GM21737 (cell line): Measurements from ENCODE around the gene LRRC8D.

Experiments
- ATAC-seq: cut with Tn5 transposase; IDR thresholded peaks from one replicate; pipeline ENCODE4 v1.9.1; 2021; ENCODE audit warnings: mild to moderate bottlenecking, moderate library complexity; ENCODE audit not compliant: unreplicated experiment

LRRC8D gene

DNA sequence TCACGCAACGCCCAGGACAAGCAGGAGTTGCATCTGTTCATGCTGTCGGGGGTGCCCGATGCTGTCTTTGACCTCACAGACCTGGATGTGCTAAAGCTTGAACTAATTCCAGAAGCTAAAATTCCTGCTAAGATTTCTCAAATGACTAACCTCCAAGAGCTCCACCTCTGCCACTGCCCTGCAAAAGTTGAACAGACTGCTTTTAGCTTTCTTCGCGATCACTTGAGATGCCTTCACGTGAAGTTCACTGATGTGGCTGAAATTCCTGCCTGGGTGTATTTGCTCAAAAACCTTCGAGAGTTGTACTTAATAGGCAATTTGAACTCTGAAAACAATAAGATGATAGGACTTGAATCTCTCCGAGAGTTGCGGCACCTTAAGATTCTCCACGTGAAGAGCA is 113.6 kb downstream of the LRRC8D start:
- ATAC-seq = no peak

DNA sequence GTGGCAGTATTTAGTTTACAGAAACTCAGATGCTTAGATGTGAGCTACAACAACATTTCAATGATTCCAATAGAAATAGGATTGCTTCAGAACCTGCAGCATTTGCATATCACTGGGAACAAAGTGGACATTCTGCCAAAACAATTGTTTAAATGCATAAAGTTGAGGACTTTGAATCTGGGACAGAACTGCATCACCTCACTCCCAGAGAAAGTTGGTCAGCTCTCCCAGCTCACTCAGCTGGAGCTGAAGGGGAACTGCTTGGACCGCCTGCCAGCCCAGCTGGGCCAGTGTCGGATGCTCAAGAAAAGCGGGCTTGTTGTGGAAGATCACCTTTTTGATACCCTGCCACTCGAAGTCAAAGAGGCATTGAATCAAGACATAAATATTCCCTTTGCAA is 114.4 kb downstream of the LRRC8D start:
- no peak for ATAC-seq

DNA sequence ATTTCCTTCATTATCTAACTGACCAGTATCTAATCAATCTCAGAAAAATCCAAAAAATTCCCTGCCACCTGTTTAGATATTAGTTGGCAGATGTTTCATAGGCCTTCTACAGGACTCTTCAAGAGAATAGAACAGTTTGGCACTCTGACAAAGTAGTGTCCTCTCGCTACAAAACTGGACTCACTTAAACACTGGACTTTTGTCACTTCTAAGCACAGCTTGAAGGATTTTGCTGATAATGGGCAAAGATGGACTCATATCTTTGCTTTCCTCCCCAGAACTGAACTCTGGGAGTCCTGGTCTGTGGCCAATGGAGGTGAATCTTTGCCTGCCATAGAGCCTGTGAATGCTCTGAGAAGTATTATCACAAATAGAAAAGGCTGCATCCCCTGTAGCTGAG is 115.9 kb downstream of the LRRC8D start:
- ATAC-seq = no peak

DNA sequence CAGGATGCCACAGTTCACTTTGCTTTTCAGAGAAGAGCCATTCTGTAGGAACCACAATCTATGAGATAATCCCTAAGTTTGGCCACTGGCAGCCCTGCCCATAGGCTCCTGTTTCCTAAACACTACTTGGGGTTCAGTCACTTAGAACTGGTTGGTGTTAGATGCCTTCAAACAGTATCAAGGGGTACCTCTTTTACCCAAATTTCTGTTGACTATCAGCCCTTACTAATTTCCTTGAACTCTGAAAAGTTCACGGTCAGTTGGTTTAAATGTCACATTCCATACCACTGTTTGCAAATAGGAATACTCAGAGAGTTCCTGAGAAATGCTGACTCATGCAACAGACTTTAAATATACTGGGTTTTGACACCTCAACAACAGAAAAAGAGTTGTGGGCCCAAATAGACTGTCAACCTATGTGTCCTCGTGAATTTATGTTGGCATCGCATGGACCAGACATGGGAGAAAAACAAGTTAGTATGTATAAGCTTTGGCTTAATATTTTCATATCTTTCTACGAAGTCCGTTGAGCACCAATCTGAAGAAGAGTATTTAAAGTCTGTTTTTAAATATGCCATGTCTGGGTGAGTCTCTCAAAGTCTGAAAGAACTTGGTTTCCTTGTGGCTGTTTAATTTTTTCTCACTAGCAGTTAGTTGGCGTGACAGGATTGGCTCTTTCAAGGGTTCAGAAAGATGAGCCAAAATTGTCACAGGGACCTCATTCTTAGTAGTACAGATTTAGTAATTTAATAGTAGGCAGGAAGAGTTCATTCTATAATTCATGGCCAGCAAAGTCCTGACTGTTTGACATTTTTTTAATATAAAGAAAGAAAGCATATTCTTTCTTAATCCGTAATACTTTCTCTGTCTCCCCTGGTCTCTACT is 117.6 kb downstream of the LRRC8D start:
- no peak for ATAC-seq

DNA sequence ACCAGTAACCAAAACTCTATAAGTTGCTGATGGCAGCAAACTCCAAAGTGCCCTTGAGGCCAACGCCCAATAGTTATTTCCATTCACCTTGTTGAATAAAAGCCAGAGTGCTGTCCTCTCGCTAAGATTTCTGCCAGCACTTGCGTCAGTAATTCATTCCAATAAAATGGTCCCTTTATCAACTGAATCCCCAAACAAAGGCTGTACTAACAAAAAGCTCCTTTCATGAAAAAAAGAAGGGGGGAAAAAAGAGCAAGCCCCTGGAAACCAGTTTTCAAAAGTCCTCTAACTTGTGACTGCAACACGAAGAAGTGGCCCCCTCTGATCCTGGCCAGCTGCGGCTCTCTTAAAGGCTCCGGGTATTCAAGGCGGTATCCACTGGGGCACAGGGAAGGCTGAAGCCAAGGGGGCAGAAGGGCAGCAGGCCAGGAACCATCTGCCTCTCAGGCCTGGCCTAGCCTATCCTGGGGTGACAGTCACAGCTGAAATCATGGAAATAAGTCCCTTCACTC is 118.3 kb downstream of the LRRC8D start:
- ATAC-seq = no peak

DNA sequence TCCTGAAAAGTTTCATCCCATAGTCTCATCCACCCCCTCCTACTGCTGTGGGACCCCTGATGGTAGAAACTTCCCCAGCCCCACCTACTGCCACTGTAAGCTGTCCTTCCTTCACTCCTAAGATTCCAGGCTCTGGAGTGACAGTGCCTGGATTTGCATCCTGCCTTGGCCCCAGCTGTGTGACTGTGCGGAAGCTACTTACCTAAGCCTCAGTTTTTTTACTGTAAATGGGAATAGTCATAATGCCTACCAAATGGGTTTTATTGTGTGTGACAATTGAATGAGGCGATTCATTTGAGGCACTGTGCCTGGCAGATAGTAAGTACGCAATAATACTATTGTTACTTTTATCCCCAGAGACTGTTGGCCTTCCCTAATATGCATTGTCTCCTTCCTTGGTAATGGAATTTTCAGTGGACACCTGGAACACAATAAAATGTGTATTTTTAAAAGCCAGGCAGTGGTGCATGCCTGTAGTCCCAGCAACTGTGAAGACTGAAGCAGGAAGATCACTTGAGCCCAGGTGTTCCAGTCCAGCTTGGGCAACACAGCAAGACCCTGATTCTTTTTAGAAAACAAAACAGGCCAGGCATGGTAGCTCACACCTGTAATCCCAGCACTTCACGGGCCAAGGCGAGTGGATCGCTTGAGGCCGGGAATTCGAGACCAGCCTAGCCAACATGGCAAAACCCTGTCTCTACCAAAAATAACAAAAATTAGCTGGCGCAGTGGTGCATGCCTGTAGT is 119.0 kb downstream of the LRRC8D start:
- ATAC-seq = no peak

DNA sequence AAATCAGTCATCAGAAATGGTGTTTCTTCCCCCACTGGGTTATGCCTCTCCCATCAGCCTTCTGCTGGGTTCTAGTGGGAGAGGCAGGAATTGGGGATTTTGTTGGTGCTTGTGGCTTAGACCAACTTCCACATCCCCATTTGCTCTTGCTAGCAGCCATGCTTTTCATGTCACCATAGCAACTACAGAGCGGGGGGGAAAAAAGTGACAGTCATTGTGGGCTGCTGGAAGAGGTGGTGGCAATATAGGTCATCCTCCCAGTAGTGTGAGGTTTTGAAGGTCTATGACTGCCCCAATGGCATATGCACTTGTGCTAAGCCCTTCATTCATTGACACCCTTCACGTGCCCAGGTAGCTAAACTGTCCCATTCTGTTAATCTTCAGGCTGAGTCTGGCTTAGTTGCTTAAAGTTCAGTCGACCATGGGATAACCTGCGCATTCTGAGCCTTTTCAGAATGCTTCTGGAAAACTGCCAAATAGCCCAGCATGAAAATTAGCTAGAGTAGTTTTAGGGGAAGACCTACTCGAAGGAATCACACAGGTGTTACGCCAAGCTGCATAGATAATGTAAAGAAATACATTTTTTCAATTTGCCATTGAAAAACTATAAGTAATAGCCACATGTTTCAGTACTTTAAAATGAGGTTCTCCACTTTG is 120.4 kb downstream of the LRRC8D start:
- no peak for ATAC-seq

DNA sequence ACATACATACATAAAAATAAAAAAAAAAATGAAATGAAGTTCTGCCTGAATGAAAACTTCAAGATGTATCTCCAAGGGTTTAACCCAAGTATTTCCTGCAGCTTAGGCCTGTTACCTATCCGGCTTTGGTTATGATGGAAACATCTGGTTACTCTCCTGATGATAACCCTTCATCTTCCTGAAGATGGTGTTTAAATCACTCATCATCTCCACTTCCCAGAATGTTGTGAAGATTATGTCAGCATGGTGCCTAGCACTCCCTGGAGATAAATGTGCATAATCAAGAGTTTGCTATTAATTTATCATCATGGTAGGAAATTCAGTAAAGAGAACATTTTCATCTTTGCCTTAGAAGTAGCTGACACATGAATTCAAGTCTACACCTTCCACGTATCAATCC is 121.2 kb downstream of the LRRC8D start:
- ATAC-seq = no peak

DNA sequence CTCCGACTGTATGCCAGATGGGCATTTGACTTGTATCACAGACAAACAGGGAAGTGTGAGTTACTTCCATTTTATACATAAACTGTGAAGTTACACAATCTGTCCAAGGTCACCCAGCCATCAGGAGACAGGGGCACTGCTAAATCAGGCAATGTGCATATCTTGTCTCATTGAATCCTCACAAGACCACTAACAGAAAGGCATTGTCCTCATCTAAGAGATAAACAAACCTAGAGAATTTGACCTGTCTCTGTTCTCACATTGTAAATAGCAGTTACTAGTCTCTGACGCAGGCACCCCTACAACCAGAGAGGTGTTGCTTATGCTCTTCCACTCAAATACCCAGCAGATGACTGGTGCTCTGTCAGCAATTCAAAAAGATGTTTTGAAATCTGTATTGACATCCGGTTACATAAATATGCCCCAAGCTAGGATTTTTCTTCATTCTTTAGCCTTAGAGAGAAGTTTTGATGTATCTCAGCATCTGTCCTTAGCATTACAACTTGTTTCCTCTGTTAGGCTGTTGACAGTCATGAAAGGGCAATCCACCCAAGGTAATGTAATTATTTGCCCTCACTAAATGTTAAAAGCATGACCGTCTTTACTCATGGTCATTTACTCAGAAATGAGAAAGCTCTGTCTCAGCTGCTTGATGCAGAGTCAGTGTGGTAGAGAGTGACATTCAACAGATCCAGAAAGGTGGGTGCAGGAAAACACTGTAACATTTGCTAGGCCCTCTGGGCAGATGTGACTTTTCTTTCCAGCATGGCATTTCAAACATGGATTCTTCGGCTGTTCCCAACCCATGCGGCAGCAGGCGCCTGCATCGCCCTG is 122.2 kb downstream of the LRRC8D start:
- no peak for ATAC-seq

DNA sequence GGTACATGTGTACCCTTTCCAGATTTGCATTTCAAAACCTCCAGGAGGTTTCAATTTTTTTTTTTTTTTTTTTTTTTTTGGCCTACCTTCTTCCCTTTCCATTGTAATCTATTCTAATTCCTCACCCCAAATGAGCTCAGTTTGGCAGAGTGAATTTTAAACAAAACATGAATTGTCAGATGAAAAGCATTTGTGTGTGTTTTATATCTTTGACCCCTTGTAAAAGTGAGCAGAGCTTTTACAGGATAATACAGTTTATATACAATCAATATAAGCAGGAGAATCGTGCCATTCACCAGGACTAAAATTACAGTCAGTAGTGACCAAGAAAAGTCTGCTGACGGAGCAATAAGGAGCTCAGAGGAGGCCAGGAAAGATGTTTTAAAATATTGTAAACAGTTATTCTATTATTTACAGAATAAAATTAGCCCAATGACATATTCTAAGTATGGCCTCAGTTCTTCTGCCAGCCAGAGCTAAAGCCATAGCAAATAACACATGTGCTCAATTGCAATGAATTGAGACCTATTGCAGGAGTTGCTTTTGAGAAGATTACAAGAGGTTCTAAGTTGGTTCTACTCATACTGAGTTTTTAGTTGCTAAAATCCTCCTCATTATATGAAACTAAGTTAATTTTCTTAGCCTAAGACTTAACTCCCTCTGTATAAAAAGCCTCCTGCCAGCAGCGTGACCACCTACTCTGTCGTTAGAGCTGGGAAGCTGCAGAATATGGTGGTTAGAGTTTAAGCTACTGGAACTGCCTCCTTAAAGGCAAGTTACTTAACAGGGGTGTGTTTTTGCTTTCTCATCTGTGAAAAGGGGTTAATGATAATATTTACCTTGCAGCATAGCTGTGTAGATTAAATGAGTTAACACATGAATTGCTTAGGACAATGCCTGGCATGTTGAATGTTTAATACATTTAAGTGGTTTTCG is 123.3 kb downstream of the LRRC8D start:
- no peak for ATAC-seq

DNA sequence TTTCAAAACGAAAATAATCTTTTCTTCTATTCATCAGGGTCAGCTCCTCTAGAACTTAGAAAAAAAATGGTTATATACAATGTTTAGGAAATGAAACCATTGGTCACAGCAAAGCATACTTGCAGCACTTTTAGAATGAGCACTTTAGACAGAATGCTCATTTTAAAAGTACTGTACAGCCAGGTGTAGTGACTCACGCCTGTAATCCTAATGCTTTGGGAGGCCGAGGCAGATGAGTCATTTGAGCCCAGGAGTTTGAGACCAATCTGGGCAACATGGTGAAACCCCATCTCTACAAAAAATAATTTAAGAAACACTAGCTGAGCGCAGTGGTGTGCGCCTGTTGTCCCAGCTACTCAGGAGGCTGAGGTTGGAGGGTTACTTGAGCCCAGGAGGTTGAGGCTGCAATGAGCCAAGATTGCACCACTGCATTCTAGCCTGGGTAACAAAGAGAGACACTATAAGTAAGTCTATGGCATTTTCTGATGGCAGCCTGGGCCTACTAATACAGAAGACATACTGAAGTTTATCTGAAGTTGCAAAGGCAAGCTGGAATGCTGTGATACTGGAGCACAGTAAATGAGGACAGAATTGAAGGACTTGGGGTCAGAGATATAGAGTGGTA is 125.1 kb downstream of the LRRC8D start:
- peak; percentile 74 for ATAC-seq

DNA sequence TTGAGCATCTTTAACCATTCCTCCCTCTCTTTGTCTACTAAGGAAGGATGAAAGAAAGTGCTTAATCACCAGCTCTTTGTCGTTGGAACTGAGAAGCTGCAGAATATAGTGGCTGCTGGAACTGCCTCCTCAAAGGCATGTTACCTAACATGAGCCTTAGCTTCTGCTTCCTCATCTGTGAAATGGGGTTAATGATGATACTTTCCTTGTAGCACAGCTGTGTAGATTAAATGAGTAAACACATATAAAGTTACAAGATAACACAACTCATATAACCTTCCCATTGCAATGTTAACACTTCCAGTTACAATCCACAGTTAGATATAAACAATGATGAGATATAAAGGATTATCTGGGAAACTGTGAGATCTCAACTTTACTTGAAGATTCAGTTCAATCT is 125.7 kb downstream of the LRRC8D start:
- ATAC-seq = no peak

DNA sequence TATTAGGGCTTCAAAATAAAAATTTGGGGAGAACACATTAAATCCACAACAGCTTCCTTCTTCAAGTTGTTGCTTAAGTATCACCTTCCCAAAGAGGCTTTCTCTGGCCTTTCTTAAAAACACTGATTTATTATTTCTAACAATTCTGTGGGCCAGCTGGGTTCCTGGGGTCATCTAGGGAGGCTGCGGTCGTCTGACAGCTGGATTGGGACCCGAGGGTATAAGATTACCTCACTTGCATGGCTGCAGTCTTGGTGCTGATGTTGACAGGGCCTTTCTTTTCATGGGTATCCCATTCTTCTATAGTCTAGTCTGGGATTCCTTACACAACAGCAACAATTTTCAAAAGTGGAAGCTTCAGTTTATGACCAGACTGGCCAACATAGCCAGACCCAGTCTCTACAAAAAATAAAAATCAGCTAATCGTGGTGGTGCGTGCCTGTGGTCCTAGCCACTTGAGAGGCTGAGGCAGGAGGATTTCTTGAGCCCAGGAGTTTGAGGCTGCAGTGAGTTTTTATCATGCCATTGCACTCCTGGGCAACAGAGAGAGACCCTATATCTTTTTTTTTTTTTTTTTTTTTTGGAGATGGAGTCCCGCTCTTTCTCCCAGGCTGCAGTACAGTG is 128.0 kb downstream of the LRRC8D start:
- no peak for ATAC-seq

DNA sequence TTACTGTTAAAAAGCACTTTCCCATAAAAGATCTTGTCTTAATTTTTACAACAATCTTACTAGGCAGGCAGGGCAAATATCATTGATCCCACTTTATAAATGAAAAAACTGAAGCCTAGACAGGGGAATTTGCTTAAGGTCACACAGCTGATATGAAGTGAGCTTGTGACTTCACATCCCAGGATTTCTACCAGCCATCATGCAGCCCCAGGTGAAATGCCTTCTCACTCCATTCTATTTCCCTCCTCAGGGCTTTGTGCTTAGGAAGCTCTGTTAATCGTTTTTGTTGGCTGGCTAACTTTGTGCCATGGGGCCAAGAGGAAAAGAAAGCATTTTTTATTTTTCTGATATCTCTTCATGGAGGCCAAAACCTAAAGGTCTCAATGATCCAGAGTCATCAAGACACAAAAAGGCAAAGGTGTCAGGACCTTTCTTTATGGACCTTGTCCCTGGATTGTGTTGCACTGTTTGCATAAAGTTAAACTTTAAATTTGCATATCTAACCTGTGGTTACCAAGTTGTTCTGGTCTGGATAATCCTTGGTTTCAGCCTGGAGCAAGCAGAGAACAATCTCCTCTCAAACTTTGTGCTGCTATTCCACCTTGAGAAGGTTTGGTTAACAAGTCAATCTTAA is 129.3 kb downstream of the LRRC8D start:
- ATAC-seq = no peak

DNA sequence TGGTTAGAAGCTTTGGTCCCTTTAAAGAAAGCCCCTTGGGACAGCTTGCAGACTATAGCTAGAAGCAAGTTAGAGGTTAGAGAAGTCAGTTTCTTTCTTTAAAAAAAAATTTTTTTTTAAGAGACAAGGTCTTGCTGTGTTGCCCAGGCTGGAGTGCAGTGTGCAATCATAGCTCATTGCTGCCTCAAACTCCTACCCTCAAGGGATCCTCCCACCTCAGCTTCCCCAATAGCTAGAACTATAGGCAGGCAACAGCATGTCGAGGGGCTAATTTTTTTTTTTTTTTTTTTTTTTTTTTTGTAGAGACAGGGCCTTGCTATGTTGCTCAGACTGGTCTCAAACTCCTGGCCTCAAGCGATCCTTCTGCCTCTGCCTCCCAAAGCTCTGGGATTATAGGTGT is 129.9 kb downstream of the LRRC8D start:
- ATAC-seq = no peak

DNA sequence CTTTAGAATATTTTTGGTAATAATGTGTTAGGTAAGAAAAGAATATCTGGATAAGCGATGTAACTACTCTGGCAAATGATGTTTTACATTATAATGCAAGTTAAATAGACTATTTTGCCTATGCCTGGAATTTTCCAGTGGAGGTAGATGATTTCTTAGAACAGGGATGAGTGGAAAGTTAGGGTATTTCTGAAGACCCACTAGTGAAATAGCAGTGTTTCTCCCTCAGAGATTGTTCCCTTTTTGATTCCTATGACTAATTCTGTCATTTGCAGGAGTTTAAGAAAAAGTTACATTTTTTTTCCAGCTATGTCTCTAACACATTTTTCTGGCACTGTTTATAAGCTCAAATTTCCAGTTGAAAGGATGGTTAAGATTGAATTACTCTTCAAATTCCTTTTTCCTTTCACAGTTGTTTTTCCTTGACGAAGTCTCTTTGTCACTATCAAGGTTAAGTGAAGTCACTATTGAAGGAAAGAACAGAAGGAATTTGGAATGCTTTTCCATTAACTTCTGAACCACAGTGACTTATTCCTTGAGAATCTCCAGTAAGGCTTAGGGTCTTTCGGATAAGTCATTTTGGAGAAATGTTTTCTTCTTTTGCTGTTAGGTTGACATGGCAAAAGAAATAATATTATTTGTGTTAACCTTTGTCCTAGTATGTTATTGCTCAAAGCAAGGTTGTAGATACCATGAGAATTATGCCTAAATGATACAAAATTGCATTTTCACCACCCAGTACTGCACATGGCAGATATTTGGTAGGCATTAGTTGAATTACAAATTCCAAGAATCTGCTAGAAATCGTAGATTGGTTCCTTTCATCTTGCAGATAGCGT is 131.2 kb downstream of the LRRC8D start:
- ATAC-seq = no peak

DNA sequence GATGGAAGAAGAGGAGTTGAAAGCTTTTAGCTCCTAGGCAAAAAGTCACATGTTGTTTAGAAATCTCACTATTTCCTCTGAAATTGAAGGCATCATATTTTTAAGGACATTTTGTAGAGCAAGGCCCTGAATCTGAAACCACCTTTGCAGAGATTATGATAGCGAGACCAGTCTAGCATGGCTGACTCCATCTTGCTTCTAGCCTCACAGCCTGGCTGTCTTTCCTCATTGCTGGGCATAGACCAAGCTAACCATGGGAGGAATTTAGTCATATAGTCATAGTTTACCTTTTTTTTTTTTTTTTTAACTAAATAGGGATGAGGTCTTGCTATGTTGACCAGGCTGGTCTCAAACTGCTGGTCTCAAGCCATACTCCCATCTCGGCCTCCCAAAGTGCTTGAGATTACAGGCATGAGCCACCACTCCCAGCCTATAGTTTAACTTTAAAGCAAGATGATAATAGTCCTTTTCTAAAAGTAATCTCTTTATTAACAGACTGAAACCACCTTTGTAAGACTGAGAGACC is 131.8 kb downstream of the LRRC8D start:
- ATAC-seq = no peak
